Keratinocyte (primary cell): Measurements from ENCODE around the gene PTPRD. TPM values are rescaled to one million over a fixed set of nuclear protein-coding genes. Genes with fewer than 3 reads are reported as not detected.

Source experiments
- DNase-seq: peaks from one replicate; pipeline ENCODE4 v3.0.0-alpha.2; 2011; ENCODE audit warnings: low read depth, missing footprints, low spot score
- FAIRE-seq: peaks from 2 replicates; lab custom pipeline; 2011; peaks lifted over from hg19 to GRCh38; lab: Jason Lieb, UNC
- H2AFZ ChIP-seq: 2 replicates; pipeline ENCODE4 v1.6.0; 2012; ENCODE audit warnings: low read length, control low read depth, inconsistent platforms; ENCODE audit not compliant: control insufficient read depth
- H3K27ac ChIP-seq: 2 replicates; pipeline ENCODE4 v1.5.1; 2011; ENCODE audit warnings: low read length; ENCODE audit not compliant: control insufficient read depth, insufficient read depth
- H3K27me3 ChIP-seq: 3 replicates; pipeline ENCODE4 v1.6.0; 2011; ENCODE audit warnings: low read length; ENCODE audit not compliant: control insufficient read depth, insufficient read depth; ENCODE audit errors: extremely low read depth
- H3K36me3 ChIP-seq, 2 experiments: 2 replicates in 1 of 2; 3 replicates in 1 of 2; pipeline ENCODE4 v1.5.1; 2011; ENCODE audit warnings: low read length in 2 of 2, mild to moderate bottlenecking in 1 of 2; ENCODE audit not compliant: control insufficient read depth in 2 of 2, insufficient read depth in 2 of 2; ENCODE audit errors: extremely low read depth in 1 of 2
- H3K4me1 ChIP-seq: 3 replicates; pipeline ENCODE4 v1.5.1; 2011; ENCODE audit warnings: low read length; ENCODE audit not compliant: control insufficient read depth, insufficient read depth; ENCODE audit errors: extremely low read depth
- H3K4me2 ChIP-seq: 3 replicates; pipeline ENCODE4 v1.6.0; 2011; ENCODE audit warnings: low read depth, low read length; ENCODE audit not compliant: control insufficient read depth, insufficient read depth; ENCODE audit errors: extremely low read depth
- H3K4me3 ChIP-seq, 3 experiments: fragments of 200-600 bp in 1 of 3; sonication (generic) in 1 of 3; 2 replicates in 2 of 3; 3 replicates in 1 of 3; pipeline ENCODE4 v1.5.1; 2011 to 2016; ENCODE audit warnings: low read length in 3 of 3, mild to moderate bottlenecking in 3 of 3, control low read depth in 2 of 3, inconsistent platforms in 1 of 3, low read depth in 1 of 3, mixed read lengths in 1 of 3, mixed run types in 1 of 3, moderate library complexity in 1 of 3; ENCODE audit not compliant: control insufficient read depth in 2 of 3, insufficient read depth in 2 of 3; ENCODE audit errors: extremely low read depth in 1 of 3
- H3K79me2 ChIP-seq: 2 replicates; pipeline ENCODE4 v1.6.0; 2012; ENCODE audit warnings: low read length; ENCODE audit not compliant: control insufficient read depth, insufficient read depth
- H3K9ac ChIP-seq: 3 replicates; pipeline ENCODE4 v1.6.0; 2011; ENCODE audit warnings: low read length; ENCODE audit not compliant: control insufficient read depth, insufficient read depth; ENCODE audit errors: extremely low read depth
- H3K9me1 ChIP-seq: 3 replicates; pipeline ENCODE4 v1.6.0; 2011; ENCODE audit warnings: low read length; ENCODE audit not compliant: control insufficient read depth, insufficient read depth; ENCODE audit errors: extremely low read depth
- H3K9me3 ChIP-seq: 2 replicates; pipeline ENCODE4 v1.5.1; 2012; ENCODE audit warnings: low read depth, low read length; ENCODE audit not compliant: control insufficient read depth
- H4K20me1 ChIP-seq: 3 replicates; pipeline ENCODE4 v1.6.0; 2011; ENCODE audit warnings: low read length; ENCODE audit not compliant: control insufficient read depth, insufficient read depth; ENCODE audit errors: extremely low read depth
- CTCF ChIP-seq, 3 experiments: IDR thresholded peaks in 1 of 3; conservative IDR thresholded peaks in 1 of 3; optimal IDR thresholded peaks in 1 of 3; 2 replicates in 2 of 3; 3 replicates in 1 of 3; pipeline versions ENCODE3 to v1.5.1; 2011; ENCODE audit warnings: low read length in 3 of 3, mild to moderate bottlenecking in 3 of 3, moderate library complexity in 2 of 3, control low read depth in 1 of 3, inconsistent platforms in 1 of 3; ENCODE audit not compliant: insufficient read depth in 2 of 3; ENCODE audit errors: extremely low read depth in 1 of 3
- EZH2 ChIP-seq: IDR thresholded peaks from one replicate; pipeline ENCODE4 v1.6.1; 2012; ENCODE audit warnings: inconsistent platforms, mild to moderate bottlenecking, low read length, moderate library complexity
- dilution Hi-C: fragments of 300-500 bp; cut with MboI; formaldehyde crosslinking; loops from one replicate; pipeline ENCODE4 v1.7.0; 2020; ENCODE audit warnings: low sequenced_read_pairs; ENCODE audit not compliant: extremely low pct_ligation_motif_present
- polyA plus RNA-seq, 5 experiments: library from polyadenylated mRNA; depleted of rRNA in 3 of 5; stranded (reverse) in 3 of 5; stranded (forward) in 1 of 5; unstranded in 1 of 5; fragments of >200 nt; gene quantifications; 1 replicate in 1 of 5; 2 replicates in 3 of 5; 3 replicates in 1 of 5; pipeline versions ENCODE4 v1.2.1 to v1.2.3, GENCODE V29; 2011 to 2012; ENCODE audit warnings: missing spikeins in 2 of 5, low read depth in 1 of 5, low replicate concordance in 1 of 5

PTPRD gene
- polyA plus RNA-seq, 1 donor (not counting 4 experiments of a cell fraction or from before 2014, with no cell fraction given) = 0.10 TPM

GRCh38 chr9:9729082-9729481 lies 883.7 kb downstream of the PTPRD start:
- TF ChIP-seq EZH2 (no peak), CTCF (optimal IDR thresholded peaks at IDR 0.05 in 1 of 3, IDR thresholded peaks at IDR 0.05 in 1 of 3, conservative IDR thresholded peaks at IDR 0.05 in 1 of 3; ENCODE audit: extremely low read depth in 1 of 3, insufficient read depth in 2 of 3, low read length in 3 of 3) (no peak)
- FAIRE-seq (no peak), DNase-seq (no peak)
- H3K27ac ChIP-seq = no peak overlapping the region
- H3K27me3 ChIP-seq = no peaks in the 10 kb centered on the region
- H3K79me2 ChIP-seq = no peaks in the 10 kb centered on the region
- H3K4me1 ChIP-seq = no peaks in the 10 kb centered on the region
- H3K4me2 ChIP-seq = no peak overlapping the region
- no peak overlapping the region for H3K4me3 ChIP-seq
- no peak overlapping the region for H3K9ac ChIP-seq
- dilution Hi-C loops = no loop called here
- no peaks in the 10 kb centered on the region for H4K20me1 ChIP-seq
- H3K36me3 ChIP-seq = no peaks in the 10 kb centered on the region
- H3K9me3 ChIP-seq = no peaks in the 10 kb centered on the region
- H2AFZ ChIP-seq = no peak overlapping the region
- H3K9me1 ChIP-seq = no peaks in the 10 kb centered on the region

DNA sequence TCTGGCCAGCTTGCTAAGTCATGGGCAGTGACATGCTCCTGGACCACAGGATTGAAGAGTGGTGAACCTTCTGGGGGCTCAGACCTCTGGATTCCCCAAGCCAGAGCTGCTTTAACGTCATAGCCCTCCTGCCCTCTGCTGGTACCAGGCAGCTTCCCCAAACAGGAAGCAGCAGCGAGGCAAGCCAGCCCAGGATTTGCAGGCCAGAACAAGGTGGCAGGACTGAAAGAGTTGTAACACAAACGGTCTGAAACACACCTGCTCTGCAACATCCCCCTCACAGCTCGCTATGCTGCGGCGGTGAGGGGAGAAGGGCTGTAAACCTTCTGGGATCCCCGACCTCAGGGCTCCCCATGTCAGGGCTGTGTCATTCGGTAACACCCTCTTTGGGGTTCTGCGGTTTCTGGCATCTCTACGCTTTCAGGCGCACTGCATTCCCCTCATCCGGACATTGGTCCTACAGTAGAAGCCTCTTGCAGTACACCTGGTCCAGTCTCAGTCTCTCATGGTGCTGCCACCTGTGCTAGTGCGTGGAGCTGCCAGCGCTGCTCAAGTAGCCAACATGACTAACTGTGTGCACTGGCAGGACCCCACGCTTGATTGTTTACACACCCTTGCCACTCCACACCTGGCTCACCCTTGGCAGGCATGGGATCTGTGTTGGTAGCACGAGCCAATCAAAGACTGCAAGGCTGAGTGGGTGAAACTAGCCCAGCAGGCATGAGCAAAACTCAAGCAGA lies 893.3 kb downstream of the PTPRD start:
- H4K20me1 ChIP-seq = no peaks in the 10 kb centered on the region
- no peak for TF ChIP-seq CTCF (optimal IDR thresholded peaks at IDR 0.05 in 1 of 3, IDR thresholded peaks at IDR 0.05 in 1 of 3, conservative IDR thresholded peaks at IDR 0.05 in 1 of 3; ENCODE audit: extremely low read depth in 1 of 3, insufficient read depth in 2 of 3, low read length in 3 of 3)
- H3K4me3 ChIP-seq = no peak overlapping the region
- DNase-seq = no peak
- H3K9me1 ChIP-seq = no peaks in the 10 kb centered on the region
- FAIRE-seq = no peak
- no peak overlapping the region for H3K4me2 ChIP-seq
- H3K4me1 ChIP-seq = no peaks in the 10 kb centered on the region
- dilution Hi-C loops = no loop called here
- H3K27ac ChIP-seq = no peak overlapping the region
- H3K9ac ChIP-seq = no peak overlapping the region
- no peaks in the 10 kb centered on the region for H3K36me3 ChIP-seq
- peaks cover 3% of the 10 kb centered on the region for H3K9me3 ChIP-seq
- H3K27me3 ChIP-seq = no peaks in the 10 kb centered on the region
- H3K79me2 ChIP-seq = no peaks in the 10 kb centered on the region
- no peak overlapping the region for H2AFZ ChIP-seq
